ENCODE data around the gene RANBP17.
"Not testable (repeated sequence)": the region's sequence is repeated elsewhere in the genome, so short reads cannot be mapped to it uniquely, and the experiment has no call there.

RANBP17 gene

DNA sequence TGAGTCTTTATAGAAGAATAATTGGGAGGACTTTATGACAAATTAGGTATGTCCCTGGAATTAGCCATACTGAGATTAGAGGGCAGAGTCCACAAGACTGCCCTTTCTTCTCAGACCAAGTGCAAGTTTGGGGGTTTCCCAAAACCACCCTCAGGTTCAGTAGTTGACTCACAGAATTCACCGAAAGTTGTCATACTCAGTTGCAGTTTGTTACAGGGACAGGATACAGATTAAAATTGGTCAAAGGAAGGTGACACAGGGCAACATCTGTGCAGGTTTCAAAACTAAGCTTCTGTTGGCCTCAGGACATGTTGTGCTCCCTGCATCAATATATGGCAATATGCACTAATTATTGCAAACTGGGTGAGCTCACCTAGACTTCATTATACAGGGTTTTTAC is 3.8 kb downstream of the RANBP17 start:
- no peak overlapping the region for H3K4me3 ChIP-seq (replicated peaks; ENCODE audit: insufficient read depth, low read length)
- peaks cover 20% of the 10 kb centered on the region for H3K27me3 ChIP-seq (ENCODE audit: insufficient read depth, poor library complexity, severe bottlenecking)
- TF ChIP-seq, protein P1, sequence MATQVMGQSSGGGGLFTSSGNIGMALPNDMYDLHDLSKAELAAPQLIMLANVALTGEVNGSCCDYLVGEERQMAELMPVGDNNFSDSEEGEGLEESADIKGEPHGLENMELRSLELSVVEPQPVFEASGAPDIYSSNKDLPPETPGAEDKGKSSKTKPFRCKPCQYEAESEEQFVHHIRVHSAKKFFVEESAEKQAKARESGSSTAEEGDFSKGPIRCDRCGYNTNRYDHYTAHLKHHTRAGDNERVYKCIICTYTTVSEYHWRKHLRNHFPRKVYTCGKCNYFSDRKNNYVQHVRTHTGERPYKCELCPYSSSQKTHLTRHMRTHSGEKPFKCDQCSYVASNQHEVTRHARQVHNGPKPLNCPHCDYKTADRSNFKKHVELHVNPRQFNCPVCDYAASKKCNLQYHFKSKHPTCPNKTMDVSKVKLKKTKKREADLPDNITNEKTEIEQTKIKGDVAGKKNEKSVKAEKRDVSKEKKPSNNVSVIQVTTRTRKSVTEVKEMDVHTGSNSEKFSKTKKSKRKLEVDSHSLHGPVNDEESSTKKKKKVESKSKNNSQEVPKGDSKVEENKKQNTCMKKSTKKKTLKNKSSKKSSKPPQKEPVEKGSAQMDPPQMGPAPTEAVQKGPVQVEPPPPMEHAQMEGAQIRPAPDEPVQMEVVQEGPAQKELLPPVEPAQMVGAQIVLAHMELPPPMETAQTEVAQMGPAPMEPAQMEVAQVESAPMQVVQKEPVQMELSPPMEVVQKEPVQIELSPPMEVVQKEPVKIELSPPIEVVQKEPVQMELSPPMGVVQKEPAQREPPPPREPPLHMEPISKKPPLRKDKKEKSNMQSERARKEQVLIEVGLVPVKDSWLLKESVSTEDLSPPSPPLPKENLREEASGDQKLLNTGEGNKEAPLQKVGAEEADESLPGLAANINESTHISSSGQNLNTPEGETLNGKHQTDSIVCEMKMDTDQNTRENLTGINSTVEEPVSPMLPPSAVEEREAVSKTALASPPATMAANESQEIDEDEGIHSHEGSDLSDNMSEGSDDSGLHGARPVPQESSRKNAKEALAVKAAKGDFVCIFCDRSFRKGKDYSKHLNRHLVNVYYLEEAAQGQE (IDR thresholded peaks at IDR 0.05; ENCODE audit: insufficient replicate concordance, low read depth) = no peak
- TF ChIP-seq GABPA (IDR thresholded peaks at IDR 0.05; ENCODE audit: low read depth) (no peak), CTCF (IDR thresholded peaks at IDR 0.05; ENCODE audit: insufficient read depth, low read length) (no peak)
- DNase-seq (ENCODE audit: low read depth in 1 of 2, low spot score in 1 of 2) = no peak
- no peak overlapping the region for H3K27ac ChIP-seq (replicated peaks)

DNA sequence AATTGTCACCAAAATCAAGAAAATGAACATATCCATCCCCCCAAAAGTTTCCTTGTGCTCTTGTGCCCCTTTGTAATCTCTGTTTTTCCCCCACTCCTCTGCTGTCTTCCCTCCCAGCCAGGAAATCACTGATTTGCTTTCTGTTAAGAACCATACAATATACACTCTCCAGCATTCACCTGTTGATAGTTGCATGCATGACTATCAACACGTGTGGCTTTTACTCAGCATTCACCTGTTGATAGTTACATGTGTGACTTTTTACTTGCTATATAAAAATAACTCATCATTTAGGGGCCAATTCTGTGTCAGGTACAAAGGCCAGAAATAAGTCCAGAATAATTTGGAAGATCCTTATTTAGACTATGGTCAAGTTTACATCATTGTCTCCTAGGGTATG is 6.0 kb downstream of the RANBP17 start:
- no peak overlapping the region for H3K4me3 ChIP-seq (replicated peaks; ENCODE audit: insufficient read depth, low read length)
- H3K27ac ChIP-seq (replicated peaks) = no peak overlapping the region
- peaks cover 6% of the 10 kb centered on the region for H3K27me3 ChIP-seq (ENCODE audit: insufficient read depth, poor library complexity, severe bottlenecking)
- no peak for DNase-seq (ENCODE audit: low read depth in 1 of 2, low spot score in 1 of 2)
- TF ChIP-seq GABPA (IDR thresholded peaks at IDR 0.05; ENCODE audit: low read depth) (no peak), CTCF (IDR thresholded peaks at IDR 0.05; ENCODE audit: insufficient read depth, low read length) (no peak), POLR2AphosphoS5 (IDR thresholded peaks at IDR 0.05; ENCODE audit: low read depth) (no peak), SPI1 (IDR thresholded peaks at IDR 0.05; ENCODE audit: borderline replicate concordance, low read depth) (no peak)
- TF ChIP-seq, protein P1 (IDR thresholded peaks at IDR 0.05; ENCODE audit: insufficient replicate concordance, low read depth) = no peak

GRCh38 chr5:170870390-170870789 is 8.6 kb downstream of the RANBP17 start:
- H3K4me3 ChIP-seq (replicated peaks; ENCODE audit: insufficient read depth, low read length); DNase-seq (ENCODE audit: low read depth in 1 of 2, low spot score in 1 of 2); H3K27ac ChIP-seq (replicated peaks): not testable (repeated sequence)

DNA sequence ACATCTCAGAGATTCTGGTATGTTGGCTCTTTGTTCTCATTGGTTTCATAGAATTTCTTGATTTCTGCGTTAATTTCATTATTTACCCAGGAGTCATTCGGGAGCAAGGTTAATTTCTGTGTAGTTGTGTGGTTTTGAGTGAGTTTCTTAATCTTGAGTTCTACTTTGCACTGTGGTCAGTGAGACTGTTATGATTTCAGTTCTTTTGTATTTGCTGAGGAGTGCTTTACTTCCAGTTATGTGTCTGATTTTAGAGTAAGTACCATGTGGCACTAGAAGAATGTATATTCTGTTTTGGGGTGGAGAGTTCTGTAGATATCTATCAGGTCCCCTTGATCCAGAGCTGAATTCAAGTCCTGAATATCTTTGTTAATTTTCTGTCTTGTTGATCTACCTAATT is 12.2 kb downstream of the RANBP17 start:
- TF ChIP-seq, protein P1 (IDR thresholded peaks at IDR 0.05; ENCODE audit: insufficient replicate concordance, low read depth) = no peak
- no peak for TF ChIP-seq POLR2AphosphoS5 (IDR thresholded peaks at IDR 0.05; ENCODE audit: low read depth)
- TF ChIP-seq GABPA (IDR thresholded peaks at IDR 0.05; ENCODE audit: low read depth) = no peak
- no peak for TF ChIP-seq CTCF (IDR thresholded peaks at IDR 0.05; ENCODE audit: insufficient read depth, low read length)
- no peak for TF ChIP-seq SPI1 (IDR thresholded peaks at IDR 0.05; ENCODE audit: borderline replicate concordance, low read depth)
- Histone ChIP-seq H3K27me3 (ENCODE audit: insufficient read depth, poor library complexity, severe bottlenecking) (peaks cover 3% of the 10 kb centered on the region), H3K4me3 (replicated peaks; ENCODE audit: insufficient read depth, low read length) (no peak overlapping the region), H3K27ac (replicated peaks) (no peak overlapping the region)
- DNase-seq (ENCODE audit: low read depth in 1 of 2, low spot score in 1 of 2) = no peak

More at GRCh38 chr5:170870390-170870789, 8.6 kb downstream of the RANBP17 start:
- not testable (repeated sequence) for H3K27me3 ChIP-seq (ENCODE audit: insufficient read depth, poor library complexity, severe bottlenecking)

All from HL-60 (cell line).